PFSK-1 (cell line): ENCODE data around the gene TNNI3K.

Experiments
- FOXP2 ChIP-seq: optimal IDR thresholded peaks from 2 replicates; pipeline ENCODE3; 2011; ENCODE audit warnings: borderline replicate concordance, control low read depth, inconsistent platforms; ENCODE audit not compliant: insufficient read depth; ENCODE audit errors: extremely low read length, extremely low read depth
- POLR2AphosphoS5 ChIP-seq: IDR thresholded peaks from 2 replicates; pipeline ENCODE4 v1.6.1; 2012; ENCODE audit warnings: low read depth, mild to moderate bottlenecking, control low read depth, low read length, moderate library complexity
- REST ChIP-seq, 2 experiments: IDR thresholded peaks; 2 replicates each; pipeline versions ENCODE4 v1.6.1 to v1.8.0; 2011 to 2012; ENCODE audit warnings: low read depth in 2 of 2, low read length in 2 of 2, control low read depth in 1 of 2, inconsistent platforms in 1 of 2, mild to moderate bottlenecking in 1 of 2, moderate library complexity in 1 of 2; ENCODE audit not compliant: insufficient read depth in 1 of 2
- SIN3A ChIP-seq: IDR thresholded peaks from 2 replicates; pipeline ENCODE4 v1.6.1; 2012; ENCODE audit warnings: mild to moderate bottlenecking, low read length, moderate library complexity, borderline replicate concordance; ENCODE audit not compliant: insufficient read depth
- TAF1 ChIP-seq: IDR thresholded peaks from 2 replicates; pipeline ENCODE4 v1.6.1; 2012; ENCODE audit warnings: low read length, control low read depth, borderline replicate concordance; ENCODE audit not compliant: insufficient read depth

Gene TNNI3K

GRCh38 chr1:74591949-74592348 lies 356.8 kb downstream of the TNNI3K start:
- TF ChIP-seq TAF1 (no peak), SIN3A (no peak), POLR2AphosphoS5 (no peak), FOXP2 (no peak), REST (IDR thresholded peaks at IDR 0.05; ENCODE audit: insufficient read depth in 1 of 2, low read depth in 2 of 2, low read length in 2 of 2) (no peak)

- TF ChIP-seq REST (IDR thresholded peaks at IDR 0.05; ENCODE audit: insufficient read depth in 1 of 2, low read depth in 2 of 2, low read length in 2 of 2) = no peak
- no peak for TF ChIP-seq TAF1
- no peak for TF ChIP-seq FOXP2
- TF ChIP-seq POLR2AphosphoS5 = no peak
- TF ChIP-seq SIN3A = no peak
These were observed 357.6 kb downstream of the TNNI3K start for GRCh38 chr1:74592580-74593355.
